ENCODE data around the gene DEAF1. TPM values are rescaled to one million over a fixed set of nuclear protein-coding genes. Genes with fewer than 3 reads are reported as not detected.
A peak's percentile ranks its signal among the peaks of the same experiment; 100 is the strongest.

The DEAF1 gene
- total RNA-seq, 1 experiment from 2014 or later: 62.2 TPM

GRCh38 chr11:637333-637592 is 57.8 kb downstream of the DEAF1 start (continued):
- TF ChIP-seq, protein P1, sequence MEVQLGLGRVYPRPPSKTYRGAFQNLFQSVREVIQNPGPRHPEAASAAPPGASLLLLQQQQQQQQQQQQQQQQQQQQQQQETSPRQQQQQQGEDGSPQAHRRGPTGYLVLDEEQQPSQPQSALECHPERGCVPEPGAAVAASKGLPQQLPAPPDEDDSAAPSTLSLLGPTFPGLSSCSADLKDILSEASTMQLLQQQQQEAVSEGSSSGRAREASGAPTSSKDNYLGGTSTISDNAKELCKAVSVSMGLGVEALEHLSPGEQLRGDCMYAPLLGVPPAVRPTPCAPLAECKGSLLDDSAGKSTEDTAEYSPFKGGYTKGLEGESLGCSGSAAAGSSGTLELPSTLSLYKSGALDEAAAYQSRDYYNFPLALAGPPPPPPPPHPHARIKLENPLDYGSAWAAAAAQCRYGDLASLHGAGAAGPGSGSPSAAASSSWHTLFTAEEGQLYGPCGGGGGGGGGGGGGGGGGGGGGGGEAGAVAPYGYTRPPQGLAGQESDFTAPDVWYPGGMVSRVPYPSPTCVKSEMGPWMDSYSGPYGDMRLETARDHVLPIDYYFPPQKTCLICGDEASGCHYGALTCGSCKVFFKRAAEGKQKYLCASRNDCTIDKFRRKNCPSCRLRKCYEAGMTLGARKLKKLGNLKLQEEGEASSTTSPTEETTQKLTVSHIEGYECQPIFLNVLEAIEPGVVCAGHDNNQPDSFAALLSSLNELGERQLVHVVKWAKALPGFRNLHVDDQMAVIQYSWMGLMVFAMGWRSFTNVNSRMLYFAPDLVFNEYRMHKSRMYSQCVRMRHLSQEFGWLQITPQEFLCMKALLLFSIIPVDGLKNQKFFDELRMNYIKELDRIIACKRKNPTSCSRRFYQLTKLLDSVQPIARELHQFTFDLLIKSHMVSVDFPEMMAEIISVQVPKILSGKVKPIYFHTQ (CRISPR knock-in tag; IDR thresholded peaks at IDR 0.05): no peak
- TF ChIP-seq FOXJ3 (CRISPR knock-in tag; IDR thresholded peaks at IDR 0.05; ENCODE audit: borderline replicate concordance) (no peak), ZNF138 (CRISPR knock-in tag; conservative IDR thresholded peaks at IDR 0.05) (no peak)

- DNase-seq (ENCODE audit: low spot score) (peak; percentile 48), ATAC-seq (peak; percentile 28)
- Mint-ChIP-seq H3K4me1 (peaks cover 21% of the 10 kb centered on the region), H3K36me3 (no peaks in the 10 kb centered on the region), H3K27me3 (ENCODE audit: low read depth) (peaks cover 53% of the 10 kb centered on the region), H3K27ac (no peak within 1 kb of the TSS), H3K9me3 (no peaks in the 10 kb centered on the region), H3K4me3 (peak within 1 kb of the TSS; percentile 67)
- ChIA-PET POLR2A (interaction anchor here (0.5 kb wide), 1 partner anchor 73 kb away, joined by 3 read pairs; no protein-coding TSS in a partner anchor), CTCF (interaction anchor here (0.8 kb wide), 1 partner anchor 91 kb away, joined by 4 read pairs; no protein-coding TSS in a partner anchor)
- peak; percentile 60; the same call in 1 of the 2 replicates for TF ChIP-seq ZNF121 (CRISPR knock-in tag; IDR thresholded peaks at IDR 0.05)
- TF ChIP-seq FOXP4 (CRISPR knock-in tag; IDR thresholded peaks at IDR 0.05): peak; percentile 36; the same call in 1 of the 2 replicates
- TF ChIP-seq, protein P2, sequence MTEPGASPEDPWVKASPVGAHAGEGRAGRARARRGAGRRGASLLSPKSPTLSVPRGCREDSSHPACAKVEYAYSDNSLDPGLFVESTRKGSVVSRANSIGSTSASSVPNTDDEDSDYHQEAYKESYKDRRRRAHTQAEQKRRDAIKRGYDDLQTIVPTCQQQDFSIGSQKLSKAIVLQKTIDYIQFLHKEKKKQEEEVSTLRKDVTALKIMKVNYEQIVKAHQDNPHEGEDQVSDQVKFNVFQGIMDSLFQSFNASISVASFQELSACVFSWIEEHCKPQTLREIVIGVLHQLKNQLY (CRISPR knock-in tag; IDR thresholded peaks at IDR 0.05): no peak
- peak; percentile 37; the same call in 1 of the 2 replicates for TF ChIP-seq MYBL2 (CRISPR knock-in tag; IDR thresholded peaks at IDR 0.05)
- TF ChIP-seq ERG (CRISPR knock-in tag; IDR thresholded peaks at IDR 0.05): no peak
- TF ChIP-seq NFYB (CRISPR knock-in tag; conservative IDR thresholded peaks at IDR 0.05; ENCODE audit: low read depth): peak; percentile 17; the same call in 1 of the 2 replicates
- TF ChIP-seq E2F4 (CRISPR knock-in tag; IDR thresholded peaks at IDR 0.05; ENCODE audit: borderline replicate concordance, low read depth): 0 out of 2 replicates have a peak, but pooled peaks have one; percentile 59
- no peak for TF ChIP-seq PRDM15 (CRISPR knock-in tag; IDR thresholded peaks at IDR 0.05)
- TF ChIP-seq NFATC4 (CRISPR knock-in tag; IDR thresholded peaks at IDR 0.05): no peak
- TF ChIP-seq CREM (CRISPR knock-in tag; IDR thresholded peaks at IDR 0.05): no peak
- TF ChIP-seq GTF2I (CRISPR knock-in tag; conservative IDR thresholded peaks at IDR 0.05): no peak
- peak; percentile 34; the same call in 1 of the 2 replicates for TF ChIP-seq MAX (CRISPR knock-in tag; IDR thresholded peaks at IDR 0.05)
- TF ChIP-seq, protein P3, sequence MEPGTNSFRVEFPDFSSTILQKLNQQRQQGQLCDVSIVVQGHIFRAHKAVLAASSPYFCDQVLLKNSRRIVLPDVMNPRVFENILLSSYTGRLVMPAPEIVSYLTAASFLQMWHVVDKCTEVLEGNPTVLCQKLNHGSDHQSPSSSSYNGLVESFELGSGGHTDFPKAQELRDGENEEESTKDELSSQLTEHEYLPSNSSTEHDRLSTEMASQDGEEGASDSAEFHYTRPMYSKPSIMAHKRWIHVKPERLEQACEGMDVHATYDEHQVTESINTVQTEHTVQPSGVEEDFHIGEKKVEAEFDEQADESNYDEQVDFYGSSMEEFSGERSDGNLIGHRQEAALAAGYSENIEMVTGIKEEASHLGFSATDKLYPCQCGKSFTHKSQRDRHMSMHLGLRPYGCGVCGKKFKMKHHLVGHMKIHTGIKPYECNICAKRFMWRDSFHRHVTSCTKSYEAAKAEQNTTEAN (CRISPR knock-in tag; IDR thresholded peaks at IDR 0.05): peak; percentile 25; the same call in 1 of the 2 replicates
- TF ChIP-seq STAT6 (CRISPR knock-in tag; conservative IDR thresholded peaks at IDR 0.05; ENCODE audit: low read depth): no peak
- no peak for TF ChIP-seq ZNF396 (CRISPR knock-in tag; IDR thresholded peaks at IDR 0.05; ENCODE audit: borderline replicate concordance)
These were observed 58.3 kb downstream of the DEAF1 start, which contains the start of gene DRD4 for GRCh38 chr11:636511-637332. Gene DRD4 (plus strand): TSS chr11:637269. CDS start chr11:637305, 36 bp downstream.

Measured in WTC11 (cell line).